Epithelial cell of proximal tubule (primary cell): ENCODE measurements around the gene SLC7A14. TPM values are rescaled to one million over a fixed set of nuclear protein-coding genes. Genes with fewer than 3 reads are reported as not detected.

Experiments
- DNase-seq: peaks from one replicate; pipeline ENCODE4 v3.0.0-alpha.2; 2011; ENCODE audit warnings: low read depth
- H3K4me3 ChIP-seq: 2 replicates; pipeline ENCODE4 v1.5.1; 2011; ENCODE audit warnings: low read depth, mild to moderate bottlenecking, low read length
- total RNA-seq: library from RNA; depleted of rRNA; stranded (reverse); fragments of >200 nt; gene quantifications from 2 replicates; pipeline ENCODE4 v1.2.3, GENCODE V29; 2015
- TF ChIP-seq, protein P1 (sequence below): conservative IDR thresholded peaks from 2 replicates; pipeline ENCODE4 v1.5.1; 2012; ENCODE audit warnings: low read depth, mild to moderate bottlenecking, low read length

Gene SLC7A14
- total RNA-seq, 1 donor from 2014 or later, result 0.12 TPM

DNA sequence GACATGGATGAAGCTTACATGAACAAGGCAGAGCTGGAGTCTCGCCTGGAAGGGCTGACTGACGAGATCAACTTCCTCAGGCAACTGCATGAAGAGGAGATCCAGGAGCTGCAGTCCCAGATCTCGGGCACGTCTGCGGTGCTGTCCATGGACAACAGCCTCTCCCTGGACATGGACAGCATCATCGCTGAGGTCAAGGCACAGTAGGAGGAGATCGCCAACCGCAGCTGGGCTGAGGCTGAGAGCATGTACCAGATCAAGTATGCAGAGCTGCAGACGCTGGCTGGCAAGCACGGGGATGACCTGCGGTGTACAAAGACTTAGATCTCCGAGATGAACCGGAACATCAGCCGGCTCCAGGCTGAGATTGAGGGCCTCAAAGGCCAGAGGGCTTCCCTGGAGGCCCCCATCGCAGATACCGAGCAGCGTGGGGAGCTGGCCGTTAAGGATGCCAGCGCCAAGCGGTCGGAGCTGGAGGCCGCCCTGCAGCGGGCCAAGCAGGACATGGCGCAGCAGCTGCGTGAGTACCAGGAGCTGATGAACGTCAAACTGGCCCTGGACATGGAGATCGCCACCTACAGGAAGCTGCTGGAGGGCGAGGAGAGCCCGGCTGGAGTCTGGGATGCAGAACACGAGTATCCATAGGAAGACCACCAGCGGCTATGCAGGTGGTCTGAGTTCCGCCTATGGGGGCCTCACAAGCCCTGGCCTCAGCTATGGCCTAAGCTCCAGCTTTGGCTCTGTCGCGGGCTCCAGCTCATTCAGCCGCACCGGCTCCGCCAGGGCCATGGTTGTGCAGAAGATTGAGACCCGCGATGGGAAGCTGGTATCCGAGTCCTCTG, 89.6 kb downstream of the SLC7A14 start:
- TF ChIP-seq, protein P1, sequence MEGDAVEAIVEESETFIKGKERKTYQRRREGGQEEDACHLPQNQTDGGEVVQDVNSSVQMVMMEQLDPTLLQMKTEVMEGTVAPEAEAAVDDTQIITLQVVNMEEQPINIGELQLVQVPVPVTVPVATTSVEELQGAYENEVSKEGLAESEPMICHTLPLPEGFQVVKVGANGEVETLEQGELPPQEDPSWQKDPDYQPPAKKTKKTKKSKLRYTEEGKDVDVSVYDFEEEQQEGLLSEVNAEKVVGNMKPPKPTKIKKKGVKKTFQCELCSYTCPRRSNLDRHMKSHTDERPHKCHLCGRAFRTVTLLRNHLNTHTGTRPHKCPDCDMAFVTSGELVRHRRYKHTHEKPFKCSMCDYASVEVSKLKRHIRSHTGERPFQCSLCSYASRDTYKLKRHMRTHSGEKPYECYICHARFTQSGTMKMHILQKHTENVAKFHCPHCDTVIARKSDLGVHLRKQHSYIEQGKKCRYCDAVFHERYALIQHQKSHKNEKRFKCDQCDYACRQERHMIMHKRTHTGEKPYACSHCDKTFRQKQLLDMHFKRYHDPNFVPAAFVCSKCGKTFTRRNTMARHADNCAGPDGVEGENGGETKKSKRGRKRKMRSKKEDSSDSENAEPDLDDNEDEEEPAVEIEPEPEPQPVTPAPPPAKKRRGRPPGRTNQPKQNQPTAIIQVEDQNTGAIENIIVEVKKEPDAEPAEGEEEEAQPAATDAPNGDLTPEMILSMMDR, result no peak
- no peak overlapping the region for H3K4me3 ChIP-seq

DNA sequence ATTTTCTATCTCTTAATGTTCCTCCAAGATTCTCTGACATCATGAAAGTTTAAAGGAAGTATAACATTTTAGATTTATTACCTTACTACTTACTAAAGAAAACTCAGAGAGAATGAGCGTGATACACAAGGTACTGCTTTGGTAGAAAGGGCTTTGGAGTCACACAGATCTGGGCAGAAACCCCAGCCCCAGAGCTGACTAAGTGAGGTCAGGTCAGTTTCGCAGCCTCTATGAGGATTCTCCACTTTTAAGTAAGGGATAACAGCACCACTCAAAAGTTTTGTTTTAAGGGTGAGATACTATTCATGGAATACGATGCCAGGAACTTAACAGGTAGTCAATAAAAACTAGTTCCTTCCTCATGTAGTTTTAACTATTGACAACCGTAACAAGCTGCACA, 91.1 kb downstream of the SLC7A14 start:
- no peak overlapping the region for H3K4me3 ChIP-seq
- TF ChIP-seq, protein P1, result no peak
- DNase-seq, result no peak

More for the DNA sequence above, 89.6 kb downstream of the SLC7A14 start:
- DNase-seq, result no peak

DNA sequence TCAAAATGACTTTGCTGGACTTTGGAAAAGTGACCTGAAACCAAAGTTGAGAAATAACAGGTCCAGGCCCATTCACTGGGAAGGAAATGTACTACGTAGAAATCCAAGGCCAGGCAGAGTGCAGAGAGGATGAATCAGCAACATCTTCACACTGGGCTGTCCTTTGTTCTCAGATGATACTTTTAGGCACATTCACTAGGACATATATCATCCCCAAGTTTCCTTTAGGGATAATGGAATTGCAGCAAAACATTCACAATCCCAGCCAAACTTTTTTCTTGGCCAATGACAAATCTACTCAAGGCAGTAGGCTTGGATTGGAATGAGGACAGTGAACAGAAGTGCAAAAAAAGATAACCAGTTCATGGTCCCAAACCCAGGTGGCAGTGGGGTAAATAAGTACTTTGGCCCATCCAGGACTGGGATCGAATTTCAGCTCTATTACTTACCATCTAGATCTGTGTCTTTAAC, 92.1 kb downstream of the SLC7A14 start:
- TF ChIP-seq, protein P1, result no peak
- no peak overlapping the region for H3K4me3 ChIP-seq
- no peak for DNase-seq

DNA sequence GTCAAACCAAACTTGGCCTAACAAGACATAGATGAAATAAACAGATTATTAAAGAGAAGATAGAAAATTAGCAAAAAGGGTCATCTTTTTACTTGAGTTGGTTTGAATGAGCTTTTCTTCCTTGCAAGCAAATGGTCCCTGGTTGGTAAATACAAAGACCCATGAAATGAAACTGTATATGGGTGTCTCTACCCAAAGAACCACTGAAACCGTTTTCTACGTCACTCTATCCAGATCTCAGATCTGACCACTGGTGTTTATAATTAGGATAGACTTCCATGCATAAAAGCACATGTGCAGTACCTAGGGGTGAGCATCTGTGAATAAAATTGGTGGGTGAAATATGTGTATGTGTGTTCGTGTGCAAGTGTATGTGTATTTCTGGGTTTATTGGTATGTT, 94.0 kb downstream of the SLC7A14 start:
- H3K4me3 ChIP-seq, result no peak overlapping the region
- no peak for DNase-seq
- TF ChIP-seq, protein P1, result no peak

DNA sequence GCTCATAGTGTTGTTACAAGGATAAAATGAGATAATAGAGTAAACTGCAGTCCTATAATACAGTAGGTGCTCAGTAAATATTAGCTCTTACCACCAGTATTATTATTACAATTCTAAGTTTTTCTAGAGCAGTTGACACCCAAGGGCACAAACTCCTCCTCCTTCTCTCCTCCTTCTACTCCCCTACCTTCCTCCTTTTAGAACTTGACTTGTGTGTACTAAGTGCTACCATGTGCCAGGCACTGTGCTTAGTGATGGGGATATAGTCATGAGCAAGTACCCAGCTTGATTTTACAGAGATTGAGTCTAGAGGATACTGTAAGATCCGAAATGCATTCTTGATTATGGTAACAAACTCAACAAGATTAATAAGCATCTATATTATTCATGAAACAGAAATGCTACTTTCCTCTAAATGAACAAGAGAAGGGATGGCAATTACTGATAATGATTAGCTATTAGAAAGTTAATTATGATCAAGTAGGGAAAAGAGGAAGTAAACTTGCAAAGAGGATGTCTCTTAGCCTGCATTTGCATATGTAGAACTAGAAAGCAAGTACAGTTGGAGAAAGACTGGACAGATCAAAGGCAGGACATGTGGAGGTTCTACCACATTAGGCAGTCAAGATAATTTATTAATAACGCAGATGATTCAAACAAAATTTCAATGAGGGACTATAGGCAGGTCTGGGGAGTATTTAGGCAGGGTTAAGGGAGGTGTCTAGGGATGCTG, 94.9 kb downstream of the SLC7A14 start:
- H3K4me3 ChIP-seq, result no peak overlapping the region
- TF ChIP-seq, protein P1, result no peak
- no peak for DNase-seq

DNA sequence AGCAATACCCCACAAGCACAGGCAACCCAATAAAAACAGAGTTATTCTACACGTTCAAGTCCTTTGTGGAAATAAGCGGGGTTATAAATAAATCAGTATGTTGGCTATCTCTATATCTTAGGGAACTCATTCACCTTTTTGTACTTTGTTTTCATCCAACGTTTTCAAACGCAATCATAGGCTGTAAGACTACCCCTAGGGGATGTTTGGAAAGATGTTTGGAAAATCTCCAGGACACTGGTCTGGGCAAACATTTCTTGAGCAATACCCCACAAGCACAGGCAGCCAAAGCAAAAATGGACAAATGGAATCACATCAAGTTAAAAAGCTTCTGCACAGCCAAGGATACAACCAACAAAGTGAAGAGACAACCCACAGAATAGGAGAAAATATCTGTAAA, 97.1 kb downstream of the SLC7A14 start:
- no peak overlapping the region for H3K4me3 ChIP-seq
- TF ChIP-seq, protein P1, result no peak
- DNase-seq, result no peak

DNA sequence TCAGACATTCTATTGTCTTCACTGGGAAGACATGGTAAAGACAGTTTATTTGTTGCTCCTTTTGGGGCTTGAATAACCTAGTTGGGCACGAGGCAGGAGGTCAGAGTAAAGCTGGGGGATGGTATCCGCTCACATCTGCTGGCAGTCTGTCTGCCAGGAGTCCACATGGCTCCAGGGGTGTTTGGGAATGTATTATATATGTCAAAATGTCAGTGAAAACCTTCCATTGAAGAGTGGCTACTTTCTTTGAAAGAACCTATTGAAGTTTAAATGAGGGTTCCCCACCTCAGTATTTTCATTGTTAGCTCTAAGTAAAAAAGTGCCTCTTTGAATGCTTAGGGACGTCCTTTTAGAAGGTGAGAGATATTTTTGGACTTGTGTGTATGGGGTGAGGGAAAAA, 98.8 kb downstream of the SLC7A14 start:
- TF ChIP-seq, protein P1, result no peak
- DNase-seq, result no peak
- no peak overlapping the region for H3K4me3 ChIP-seq
